Caco-2 (cell line): Measurements from ENCODE around the gene OPRD1. TPM values are rescaled to one million over a fixed set of nuclear protein-coding genes. Genes with fewer than 3 reads are reported as not detected.

Experiments used
- BruUV-seq: library from RNA; stranded (reverse); fragments of 400-500 nt; replicated peaks from 2 replicates; lab custom pipeline; 2021; lab: Mats Ljungman, UMichigan
- CTCF ChIA-PET: fragments of 300-600 bp; sonication (Branson Sonifier 250); formaldehyde crosslinking; loops from one replicate; lab custom pipeline; 2022; ENCODE audit warnings: antibody characterized with exemption; lab: Charles Lee
- POLR2A ChIA-PET: fragments of 300-600 bp; sonication (Branson Sonifier 250); formaldehyde crosslinking; loops from one replicate; lab custom pipeline; 2022; ENCODE audit warnings: antibody characterized with exemption; lab: Charles Lee
- DNase-seq, 2 experiments: peaks; one replicate each; pipeline versions ENCODE4 v3.0.0 to v3.0.0-alpha.2; 2020 to 2022
- H3K27me3 ChIP-seq: replicated peaks from 2 replicates; pipeline ENCODE4 v1.6.0; 2011; ENCODE audit warnings: low read length; ENCODE audit not compliant: control insufficient read depth, insufficient read depth
- H3K36me3 ChIP-seq: 2 replicates; pipeline ENCODE4 v1.5.1; 2011; ENCODE audit warnings: low read length; ENCODE audit not compliant: control insufficient read depth, insufficient read depth
- H3K4me1 ChIP-seq: fragments of 250-450 bp; sonication (Bioruptor Pico); 2 replicates; pipeline ENCODE4 v1.5.1; 2020; ENCODE audit warnings: mild to moderate bottlenecking
- H3K4me3 ChIP-seq: 2 replicates; pipeline ENCODE4 v1.5.1; 2011; ENCODE audit warnings: low read depth, mild to moderate bottlenecking, control low read depth, low read length
- H3K9me3 ChIP-seq: fragments of 250-450 bp; sonication (Bioruptor Pico); 2 replicates; pipeline ENCODE4 v1.5.1; 2020; ENCODE audit warnings: mild to moderate bottlenecking, moderate library complexity
- H3K27ac Mint-ChIP-seq: one replicate; pipeline ENCODE4 v1.8.0; 2022; ENCODE audit warnings: mixed read lengths; ENCODE audit not compliant: unreplicated experiment
- H3K27me3 Mint-ChIP-seq: one replicate; pipeline ENCODE4 v1.8.0; 2022; ENCODE audit warnings: mixed read lengths; ENCODE audit not compliant: insufficient read depth, unreplicated experiment
- H3K36me3 Mint-ChIP-seq: one replicate; pipeline ENCODE4 v1.8.0; 2022; ENCODE audit warnings: mild to moderate bottlenecking, mixed read lengths; ENCODE audit not compliant: insufficient read depth, unreplicated experiment
- H3K4me1 Mint-ChIP-seq: one replicate; pipeline ENCODE4 v1.8.0; 2022; ENCODE audit warnings: low read depth, mixed read lengths; ENCODE audit not compliant: unreplicated experiment
- H3K4me3 Mint-ChIP-seq: one replicate; pipeline ENCODE4 v1.8.0; 2022; ENCODE audit warnings: mild to moderate bottlenecking, moderate library complexity, mixed read lengths; ENCODE audit not compliant: unreplicated experiment
- H3K9me3 Mint-ChIP-seq: one replicate; pipeline ENCODE4 v1.8.0; 2022; ENCODE audit warnings: mixed read lengths; ENCODE audit not compliant: unreplicated experiment
- intact Hi-C: fragments of 100-400 bp; cut with micrococcal nuclease; formaldehyde crosslinking; loops from one replicate; pipeline ENCODE4 v1.10.0; 2022; ENCODE audit not compliant: unreplicated experiment
- total RNA-seq: library from RNA; stranded (reverse); gene quantifications from 2 replicates; pipeline ENCODE4 v1.2.3, GENCODE V29; 2022
- TF ChIP-seq, protein P1 (sequence below), 2 experiments: fragments of 200-600 bp in 1 of 2; IDR thresholded peaks; 1 replicate in 1 of 2; 2 replicates in 1 of 2; pipeline versions ENCODE4 v1.5.1 to v1.8.0; 2011 to 2022; ENCODE audit warnings: antibody characterized with exemption in 1 of 2, control low read depth in 1 of 2, inconsistent platforms in 1 of 2, low read depth in 1 of 2, low read length in 1 of 2, mild to moderate bottlenecking in 1 of 2, moderate library complexity in 1 of 2; ENCODE audit not compliant: insufficient read depth in 1 of 2, severe bottlenecking in 1 of 2, unreplicated experiment in 1 of 2

OPRD1 gene
- total RNA-seq, 1 experiment from 2014 or later, result 0.07 TPM

DNA sequence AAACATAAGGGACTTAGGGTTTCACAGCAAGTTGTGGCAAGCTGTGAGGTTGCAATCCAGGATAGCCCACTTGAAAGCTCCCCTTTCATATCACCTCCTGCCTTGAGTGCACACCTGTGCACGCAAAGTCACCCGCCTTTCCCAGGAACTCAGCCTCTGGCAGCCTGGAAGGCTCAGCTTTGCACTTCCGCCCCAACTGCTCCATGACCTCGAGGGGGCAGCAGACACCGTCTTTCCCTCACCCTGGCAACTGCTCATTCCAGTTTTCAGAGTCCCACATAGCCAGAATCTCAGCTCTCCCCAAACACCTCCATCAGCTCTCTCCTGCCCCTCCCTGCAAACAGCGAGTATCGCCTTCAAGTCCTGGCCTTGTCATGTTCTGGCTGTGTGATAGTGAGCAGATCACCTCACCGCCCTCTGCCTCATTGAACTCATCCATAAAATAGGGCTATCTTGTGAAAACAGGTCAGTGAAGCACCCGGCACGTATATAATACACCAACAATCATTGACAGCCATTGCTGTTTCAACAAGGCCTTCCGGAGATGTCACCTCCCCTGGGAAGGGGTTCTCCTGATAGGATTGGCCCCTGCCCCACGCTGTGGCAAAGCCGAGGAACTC is 70.1 kb downstream of the OPRD1 start:
- TF ChIP-seq, protein P1, sequence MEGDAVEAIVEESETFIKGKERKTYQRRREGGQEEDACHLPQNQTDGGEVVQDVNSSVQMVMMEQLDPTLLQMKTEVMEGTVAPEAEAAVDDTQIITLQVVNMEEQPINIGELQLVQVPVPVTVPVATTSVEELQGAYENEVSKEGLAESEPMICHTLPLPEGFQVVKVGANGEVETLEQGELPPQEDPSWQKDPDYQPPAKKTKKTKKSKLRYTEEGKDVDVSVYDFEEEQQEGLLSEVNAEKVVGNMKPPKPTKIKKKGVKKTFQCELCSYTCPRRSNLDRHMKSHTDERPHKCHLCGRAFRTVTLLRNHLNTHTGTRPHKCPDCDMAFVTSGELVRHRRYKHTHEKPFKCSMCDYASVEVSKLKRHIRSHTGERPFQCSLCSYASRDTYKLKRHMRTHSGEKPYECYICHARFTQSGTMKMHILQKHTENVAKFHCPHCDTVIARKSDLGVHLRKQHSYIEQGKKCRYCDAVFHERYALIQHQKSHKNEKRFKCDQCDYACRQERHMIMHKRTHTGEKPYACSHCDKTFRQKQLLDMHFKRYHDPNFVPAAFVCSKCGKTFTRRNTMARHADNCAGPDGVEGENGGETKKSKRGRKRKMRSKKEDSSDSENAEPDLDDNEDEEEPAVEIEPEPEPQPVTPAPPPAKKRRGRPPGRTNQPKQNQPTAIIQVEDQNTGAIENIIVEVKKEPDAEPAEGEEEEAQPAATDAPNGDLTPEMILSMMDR (IDR thresholded peaks at IDR 0.05; ENCODE audit: insufficient read depth in 1 of 2, low read depth in 1 of 2, low read length in 1 of 2, severe bottlenecking in 1 of 2, unreplicated experiment in 1 of 2), result peak; percentile 77 to 82
- Histone ChIP-seq H3K9me3 (no peaks in the 10 kb centered on the region), H3K27me3 (no peaks in the 10 kb centered on the region), H3K4me1 (peaks cover 17% of the 10 kb centered on the region), H3K4me3 (no peak overlapping the region), H3K36me3 (no peaks in the 10 kb centered on the region)
- POLR2A ChIA-PET, result interaction anchor here (0.6 to 0.8 kb wide), 2 partner anchors 32 to 74 kb away, joined by 3 read pairs; partner anchors contain the start of gene EPB41
- Mint-ChIP-seq H3K27me3 (no peaks in the 10 kb centered on the region), H3K4me3 (no peak overlapping the region), H3K36me3 (peaks cover 20% of the 10 kb centered on the region), H3K27ac (peak overlapping the region; percentile 26), H3K9me3 (no peaks in the 10 kb centered on the region), H3K4me1 (peaks cover 24% of the 10 kb centered on the region)
- intact Hi-C loops, result loop anchor here (1.0 to 2.0 kb wide), 4 partner anchors 152 to 320 kb away; no protein-coding TSS in a partner anchor
- BruUV-seq, result no TSS peak
- CTCF ChIA-PET, result interaction anchor here (0.6 to 1.5 kb wide), 15 partner anchors 12 to 1109 kb away, joined by 3 to 44 read pairs (median 4); partner anchors contain the start of genes EPB41, SRSF4, STX12 and YTHDF2
- DNase-seq, result peak; percentile 89

DNA sequence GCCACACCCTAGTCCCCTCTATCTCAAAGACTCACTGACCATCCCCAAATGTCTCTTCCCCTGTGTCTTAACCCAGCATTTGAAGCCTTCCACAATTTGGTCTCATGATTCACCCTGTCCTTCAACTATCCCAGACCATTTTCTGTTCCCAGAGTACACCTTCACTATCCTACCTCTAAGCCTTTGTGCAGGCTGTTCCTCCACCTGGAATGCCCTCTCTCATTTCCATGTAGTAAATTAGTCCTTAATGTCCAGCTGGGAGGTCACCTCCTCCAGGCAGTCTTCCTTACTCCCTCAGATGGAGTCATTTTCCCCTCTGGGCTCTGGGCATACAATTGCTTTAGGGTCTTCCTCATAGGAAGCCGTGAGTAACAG is 71.3 kb downstream of the OPRD1 start:
- Mint-ChIP-seq H3K27me3 (no peaks in the 10 kb centered on the region), H3K36me3 (peaks cover 20% of the 10 kb centered on the region), H3K27ac (no peak overlapping the region), H3K4me1 (peaks cover 24% of the 10 kb centered on the region), H3K4me3 (no peak overlapping the region), H3K9me3 (no peaks in the 10 kb centered on the region)
- Histone ChIP-seq H3K27me3 (no peaks in the 10 kb centered on the region), H3K9me3 (no peaks in the 10 kb centered on the region), H3K36me3 (no peaks in the 10 kb centered on the region), H3K4me1 (peaks cover 17% of the 10 kb centered on the region), H3K4me3 (no peak overlapping the region)
- DNase-seq, result no peak
- BruUV-seq, result no TSS peak
- intact Hi-C loops, result loop anchor here (2.0 kb wide), 1 partner anchor 234 kb away; no protein-coding TSS in a partner anchor
- POLR2A ChIA-PET, result no interaction called here
- CTCF ChIA-PET, result no interaction called here
- TF ChIP-seq, protein P1 (IDR thresholded peaks at IDR 0.05; ENCODE audit: insufficient read depth in 1 of 2, low read depth in 1 of 2, low read length in 1 of 2, severe bottlenecking in 1 of 2, unreplicated experiment in 1 of 2), result no peak

DNA sequence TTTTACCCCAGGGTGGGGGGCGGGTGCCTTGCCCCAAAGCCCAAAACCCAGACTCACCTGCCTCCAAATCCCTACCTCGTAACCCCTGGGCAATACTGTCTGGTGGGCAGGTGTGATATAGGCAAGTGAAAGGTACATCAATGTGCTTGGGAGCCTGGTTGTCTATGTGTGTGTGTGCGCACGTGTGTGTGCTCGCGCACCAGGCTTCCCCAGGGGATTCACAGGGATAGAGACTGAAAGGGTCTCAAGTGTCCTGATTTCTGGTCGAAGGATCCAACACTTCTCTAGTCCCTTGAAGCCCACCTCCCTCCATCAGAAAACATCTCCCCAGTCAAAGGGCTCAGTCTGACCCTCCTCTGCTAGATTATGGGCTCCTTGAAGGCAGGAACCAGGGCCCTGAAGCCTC is 73.5 kb downstream of the OPRD1 start:
- Mint-ChIP-seq H3K27me3 (no peaks in the 10 kb centered on the region), H3K4me1 (peaks cover 24% of the 10 kb centered on the region), H3K9me3 (no peaks in the 10 kb centered on the region), H3K27ac (no peak overlapping the region), H3K4me3 (no peak overlapping the region), H3K36me3 (peaks cover 20% of the 10 kb centered on the region)
- ChIA-PET CTCF (interaction anchor here (0.6 to 1.6 kb wide), 4 partner anchors 41 to 317 kb away, joined by 4 to 7 read pairs (median 5); no protein-coding TSS in a partner anchor), POLR2A (no interaction called here)
- no peaks in the 10 kb centered on the region for H3K9me3 ChIP-seq
- TF ChIP-seq, protein P1 (IDR thresholded peaks at IDR 0.05; ENCODE audit: insufficient read depth in 1 of 2, low read depth in 1 of 2, low read length in 1 of 2, severe bottlenecking in 1 of 2, unreplicated experiment in 1 of 2), result no peak
- intact Hi-C loops, result no loop called here
- no peak overlapping the region for H3K4me3 ChIP-seq
- peaks cover 17% of the 10 kb centered on the region for H3K4me1 ChIP-seq
- DNase-seq, result no peak
- H3K27me3 ChIP-seq, result no peaks in the 10 kb centered on the region
- H3K36me3 ChIP-seq, result no peaks in the 10 kb centered on the region; the same call in 1 of the 2 replicates
- no TSS peak for BruUV-seq
